Spleen (tissue), 7 donors: Measurements from ENCODE around the gene SEC14L2.

Experiments
- POLR2A ChIP-seq, 3 donors: fragments of 450-650 bp; IDR thresholded peaks; one replicate each; pipeline ENCODE4 v1.5.1; 2017; ENCODE audit warnings: antibody characterized with exemption in 3 of 3, mild to moderate bottlenecking in 1 of 3
- TF ChIP-seq, protein P1 (sequence below), 11 experiments: fragments of 200-600 bp in 7 of 11; fragments of 450-650 bp in 4 of 11; sonication (generic) in 4 of 11; IDR thresholded peaks in 8 of 11; conservative IDR thresholded peaks in 3 of 11; 1 replicate in 7 of 11; 2 replicates in 4 of 11; pipeline versions ENCODE4 v1.4.0 to v1.8.0; 2016 to 2021; ENCODE audit warnings: antibody characterized with exemption in 11 of 11, inconsistent platforms in 4 of 11, mild to moderate bottlenecking in 1 of 11
- donor health status: DM: no; HTN: no; CAD: no; lungs with moderate emphysema.
- donor health status: DM: no; HTN: no; CAD: no.
- donor health status: DM: no; HTN: no; CAD: no.

DNA sequence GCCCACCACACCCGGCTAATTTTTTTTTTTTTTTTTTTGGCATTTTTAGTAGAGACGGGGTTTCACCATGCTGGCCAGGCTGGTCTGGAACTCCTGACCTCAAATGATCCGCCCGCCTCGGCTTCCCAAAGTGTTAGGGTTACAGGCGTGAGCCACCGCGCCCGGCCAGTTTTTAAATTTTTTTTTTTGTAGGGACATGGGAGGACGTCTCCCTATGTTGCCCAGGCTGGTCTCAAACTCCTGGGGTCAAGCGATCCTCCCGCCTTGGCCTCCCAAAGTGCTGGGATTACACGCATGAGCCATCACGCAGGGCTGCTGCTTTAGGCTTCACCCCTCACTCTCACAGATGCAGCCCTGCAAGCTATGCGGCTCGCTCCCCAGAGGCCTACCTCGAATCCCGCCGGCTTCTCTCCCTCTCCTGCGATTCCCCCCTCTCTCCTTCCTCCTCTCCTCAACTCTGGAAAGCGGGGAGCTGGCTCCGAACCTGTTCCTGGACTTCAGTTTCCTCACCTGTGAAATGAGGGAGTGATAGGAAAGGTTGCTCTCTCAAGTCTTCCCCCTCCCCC, 39.1 kb upstream of the SEC14L2 start:
- TF ChIP-seq, protein P1, sequence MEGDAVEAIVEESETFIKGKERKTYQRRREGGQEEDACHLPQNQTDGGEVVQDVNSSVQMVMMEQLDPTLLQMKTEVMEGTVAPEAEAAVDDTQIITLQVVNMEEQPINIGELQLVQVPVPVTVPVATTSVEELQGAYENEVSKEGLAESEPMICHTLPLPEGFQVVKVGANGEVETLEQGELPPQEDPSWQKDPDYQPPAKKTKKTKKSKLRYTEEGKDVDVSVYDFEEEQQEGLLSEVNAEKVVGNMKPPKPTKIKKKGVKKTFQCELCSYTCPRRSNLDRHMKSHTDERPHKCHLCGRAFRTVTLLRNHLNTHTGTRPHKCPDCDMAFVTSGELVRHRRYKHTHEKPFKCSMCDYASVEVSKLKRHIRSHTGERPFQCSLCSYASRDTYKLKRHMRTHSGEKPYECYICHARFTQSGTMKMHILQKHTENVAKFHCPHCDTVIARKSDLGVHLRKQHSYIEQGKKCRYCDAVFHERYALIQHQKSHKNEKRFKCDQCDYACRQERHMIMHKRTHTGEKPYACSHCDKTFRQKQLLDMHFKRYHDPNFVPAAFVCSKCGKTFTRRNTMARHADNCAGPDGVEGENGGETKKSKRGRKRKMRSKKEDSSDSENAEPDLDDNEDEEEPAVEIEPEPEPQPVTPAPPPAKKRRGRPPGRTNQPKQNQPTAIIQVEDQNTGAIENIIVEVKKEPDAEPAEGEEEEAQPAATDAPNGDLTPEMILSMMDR (IDR thresholded peaks at IDR 0.05 in 8 of 11, conservative IDR thresholded peaks at IDR 0.05 in 3 of 11) = no peak
- no peak for TF ChIP-seq POLR2A (IDR thresholded peaks at IDR 0.05)
